Activated CD8-positive, alpha-beta memory T cell treated with anti-CD3 and anti-CD28 coated beads for 4 hours (primary cell): ENCODE results near the gene ANKRD33B.
"Not testable (repeated sequence)": the region's sequence is repeated elsewhere in the genome, so short reads cannot be mapped to it uniquely, and the experiment has no call there.

Source experiments
- DNase-seq, 2 donors: peaks; one replicate each; pipeline ENCODE4 v3.0.0-alpha.2; 2020; ENCODE audit warnings: low read depth in 2 of 2

Gene ANKRD33B

DNA sequence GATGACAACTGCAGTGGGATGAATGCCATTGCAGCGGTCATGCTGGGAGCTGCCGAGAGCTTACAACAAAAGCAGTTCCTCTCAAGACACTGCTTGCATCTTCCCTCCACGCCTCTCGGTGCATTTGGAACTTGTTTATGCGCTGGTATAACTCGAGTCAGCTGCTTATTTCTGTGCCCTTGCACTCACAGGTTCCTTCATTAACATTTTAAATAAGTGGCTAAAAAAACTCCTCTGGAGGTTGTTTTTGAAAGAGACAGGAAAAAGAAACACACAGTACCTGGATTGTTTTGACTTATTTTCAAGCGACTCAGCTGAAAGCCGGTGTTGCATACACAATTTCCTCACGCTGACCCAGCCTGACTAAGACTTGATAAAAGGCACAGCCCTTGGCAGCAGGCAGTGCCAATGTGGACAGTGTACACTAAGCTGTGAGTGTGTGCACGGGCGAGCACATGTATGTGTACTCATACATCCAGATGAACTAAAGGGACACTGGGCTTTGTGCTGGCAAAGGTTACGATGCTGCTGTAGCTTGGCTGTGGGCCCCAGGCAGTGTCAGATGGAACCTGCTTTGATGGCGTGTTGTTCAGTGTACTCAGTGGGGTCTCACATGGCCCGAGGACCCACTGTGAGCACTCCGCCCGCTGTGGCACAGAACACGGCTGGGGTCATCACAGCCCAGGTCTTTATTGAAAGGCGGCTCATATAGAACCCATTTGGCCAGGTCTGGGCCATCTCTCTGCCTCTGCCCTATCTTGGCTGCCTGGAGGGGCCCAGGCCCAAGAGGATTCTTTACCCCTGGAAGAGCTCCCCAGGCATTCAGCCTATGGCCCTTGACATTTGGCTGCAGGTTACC lies 92.3 kb downstream of the ANKRD33B start:
- DNase-seq, result no peak

DNA sequence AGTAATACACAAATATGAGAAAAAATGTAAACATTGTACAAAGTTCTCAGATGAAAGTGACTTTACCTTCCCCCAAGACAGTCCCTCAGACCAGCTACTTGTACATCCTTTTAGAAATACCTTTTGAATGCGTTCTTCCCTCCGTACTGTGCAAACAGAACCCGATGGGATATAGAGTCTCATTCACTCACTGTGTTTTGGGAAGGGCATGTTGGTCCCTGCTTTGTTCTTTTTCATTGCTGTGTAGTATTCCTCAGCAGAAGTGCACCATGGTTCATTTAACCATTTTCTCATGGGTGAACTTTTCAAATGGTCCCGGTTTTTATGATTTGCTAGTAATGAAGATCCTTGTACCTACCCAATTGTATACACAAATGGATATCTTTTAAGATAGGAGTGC lies 94.4 kb downstream of the ANKRD33B start:
- DNase-seq, result no peak

DNA sequence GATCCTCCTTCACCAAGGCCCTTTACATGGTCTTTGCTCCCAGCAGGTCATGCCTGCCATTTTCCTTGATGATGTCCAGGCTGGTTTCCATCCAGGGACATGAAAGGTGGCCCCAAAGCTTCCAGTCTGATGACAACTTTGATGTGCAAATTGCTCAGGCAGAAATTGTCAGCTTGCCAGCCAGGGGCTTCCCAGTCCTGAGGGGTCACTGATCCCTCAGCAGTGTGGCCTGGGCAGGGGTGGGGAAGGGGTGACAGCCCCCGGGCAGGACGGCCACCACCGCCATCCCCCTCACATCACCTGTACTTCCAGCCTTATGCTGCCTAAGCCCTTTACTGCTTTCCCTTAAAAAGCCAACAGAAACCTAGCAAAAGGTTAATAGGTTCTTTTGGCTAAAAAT lies 96.3 kb downstream of the ANKRD33B start:
- no peak for DNase-seq

DNA sequence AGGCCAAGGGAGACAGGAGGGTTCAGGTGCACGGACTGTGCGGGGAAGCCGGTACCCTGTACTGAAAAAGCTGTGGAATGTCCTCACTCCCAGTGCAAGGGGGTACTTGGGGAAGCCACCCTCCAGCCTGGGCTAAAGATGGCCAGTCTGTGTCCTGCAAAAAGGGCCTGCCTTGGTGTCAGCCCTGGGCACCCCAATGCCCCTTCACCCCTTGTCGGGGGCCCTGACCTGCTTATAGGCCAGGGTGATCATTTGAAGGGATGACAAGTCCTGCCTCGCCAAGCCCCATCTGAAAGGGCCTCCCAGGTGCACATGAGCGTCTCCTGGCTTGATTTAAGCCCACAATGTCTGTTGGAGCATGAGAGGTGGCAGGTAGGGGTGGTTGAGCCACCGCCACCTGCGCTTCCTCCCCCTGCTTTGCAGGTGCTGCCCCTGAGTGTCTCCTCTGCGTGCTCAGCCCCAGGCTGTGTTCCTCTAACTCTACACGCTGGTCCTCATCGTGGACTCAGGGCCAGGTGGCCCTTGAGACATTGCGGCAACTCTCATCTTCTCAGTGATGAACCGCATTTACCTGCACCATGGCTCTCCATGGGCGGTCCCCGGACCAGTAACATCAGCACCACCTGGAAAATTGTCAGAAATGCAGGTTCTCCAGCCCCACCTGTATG lies 97.0 kb downstream of the ANKRD33B start:
- no peak for DNase-seq

DNA sequence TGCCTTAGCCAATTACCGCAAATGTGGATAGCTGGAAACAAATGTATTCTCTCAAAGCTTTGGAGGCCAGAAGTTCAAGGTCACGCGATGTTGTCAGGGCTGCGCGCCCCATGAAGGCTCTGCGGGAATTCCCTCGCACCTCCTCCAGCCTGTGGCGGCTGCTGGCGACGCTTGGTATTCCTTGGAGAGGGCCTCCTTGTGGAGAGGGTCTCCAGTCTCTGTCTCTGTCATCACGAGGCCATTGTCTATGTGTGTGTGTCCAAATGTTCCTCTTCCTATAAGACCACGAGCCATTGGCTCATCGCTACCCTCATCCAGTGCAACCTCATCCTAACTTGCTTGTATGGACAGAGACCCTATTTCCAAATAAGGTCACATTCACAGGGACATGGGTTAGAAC lies 97.5 kb downstream of the ANKRD33B start:
- no peak for DNase-seq

DNA sequence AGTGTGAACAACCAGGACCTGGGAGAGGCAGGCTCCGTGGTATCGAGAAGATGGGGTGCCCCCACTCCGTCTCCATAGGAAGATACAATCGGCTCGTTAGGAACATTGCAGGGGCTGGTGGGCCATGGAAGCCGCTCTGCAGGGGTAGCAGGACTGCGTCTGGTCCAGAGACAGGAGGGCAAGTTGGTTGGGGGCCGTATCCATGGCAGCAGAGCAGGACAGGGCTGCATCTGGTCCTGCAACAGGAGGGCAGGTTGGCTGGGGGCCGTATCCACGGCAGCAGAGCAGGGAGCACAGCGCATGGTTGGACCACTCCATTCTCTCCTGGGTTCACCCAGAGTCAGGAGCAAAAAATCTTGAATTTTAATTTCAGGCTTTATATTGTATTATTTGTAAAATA lies 98.2 kb downstream of the ANKRD33B start:
- no peak for DNase-seq

DNA sequence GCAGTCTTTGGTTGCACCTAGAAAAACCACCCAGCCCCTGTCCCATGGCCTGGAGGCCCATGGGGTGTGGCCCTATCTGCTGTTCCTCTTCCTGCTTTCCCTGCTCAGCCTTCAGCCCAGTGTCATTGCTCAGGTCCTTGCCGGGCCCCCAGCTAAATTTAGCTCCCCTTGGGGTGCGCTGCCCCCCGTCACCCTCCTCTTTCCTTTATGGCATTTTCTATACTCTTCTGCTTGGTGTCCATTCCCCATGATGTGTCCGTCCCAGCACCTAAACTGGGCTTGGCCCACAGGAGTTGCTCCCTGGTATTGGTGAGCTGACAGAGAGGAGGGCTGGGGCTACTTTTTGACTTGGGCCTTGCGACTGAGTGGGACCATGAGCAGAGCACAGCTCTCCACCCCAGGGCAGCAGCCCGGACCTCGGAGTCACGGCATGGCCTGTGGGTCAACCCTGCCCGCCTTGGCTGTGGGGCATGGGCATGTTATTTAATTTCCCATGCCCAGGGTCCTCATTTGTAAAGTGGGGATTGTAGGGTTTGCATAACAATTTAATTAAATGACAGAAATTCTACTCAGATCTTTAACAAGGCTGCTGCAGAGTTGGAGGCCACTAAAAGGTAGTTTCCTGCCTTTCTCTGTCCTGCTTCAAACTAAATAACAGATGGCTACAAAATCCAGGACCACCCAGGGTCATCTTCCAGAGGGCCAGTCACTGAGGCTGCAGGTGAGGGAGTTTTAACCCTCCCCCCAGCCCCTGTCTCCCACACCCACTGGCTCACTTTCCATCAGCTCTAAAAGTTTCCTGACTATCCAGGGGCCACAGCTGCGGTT lies 99.0 kb downstream of the ANKRD33B start:
- no peak for DNase-seq

DNA sequence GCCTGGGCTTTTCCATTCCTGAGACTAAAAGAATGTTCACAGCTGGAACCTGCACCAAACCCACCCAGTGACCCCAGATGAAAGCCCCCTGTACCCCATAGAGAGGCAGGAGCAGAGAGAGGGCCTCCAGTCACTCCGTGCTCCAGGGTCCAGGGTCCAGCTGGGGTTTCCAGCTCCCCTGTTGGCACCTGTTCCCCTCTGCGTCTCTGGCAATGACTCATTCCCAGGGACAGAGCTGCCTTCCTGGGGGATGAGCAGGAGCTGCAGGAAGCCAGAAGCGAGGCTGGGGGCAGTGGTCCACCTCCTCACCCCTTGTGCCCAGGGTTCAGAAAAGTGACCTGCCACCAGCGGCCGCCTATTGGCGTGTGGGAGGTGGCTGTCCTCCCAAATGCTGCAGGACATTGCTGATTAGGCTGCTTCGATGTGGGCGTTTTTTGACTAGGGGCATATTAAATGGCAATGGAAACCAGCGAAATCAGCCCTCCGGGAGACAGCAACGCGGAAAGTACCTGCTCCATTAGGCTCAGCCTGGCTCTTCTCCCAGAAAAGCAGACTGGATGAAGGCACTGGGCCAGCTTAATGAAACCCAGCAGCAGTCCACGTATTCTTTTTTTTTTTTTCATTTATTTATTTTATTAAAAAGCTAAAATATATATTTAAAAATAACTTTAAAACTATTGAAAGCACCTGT lies 99.8 kb downstream of the ANKRD33B start:
- DNase-seq, result no peak

DNA sequence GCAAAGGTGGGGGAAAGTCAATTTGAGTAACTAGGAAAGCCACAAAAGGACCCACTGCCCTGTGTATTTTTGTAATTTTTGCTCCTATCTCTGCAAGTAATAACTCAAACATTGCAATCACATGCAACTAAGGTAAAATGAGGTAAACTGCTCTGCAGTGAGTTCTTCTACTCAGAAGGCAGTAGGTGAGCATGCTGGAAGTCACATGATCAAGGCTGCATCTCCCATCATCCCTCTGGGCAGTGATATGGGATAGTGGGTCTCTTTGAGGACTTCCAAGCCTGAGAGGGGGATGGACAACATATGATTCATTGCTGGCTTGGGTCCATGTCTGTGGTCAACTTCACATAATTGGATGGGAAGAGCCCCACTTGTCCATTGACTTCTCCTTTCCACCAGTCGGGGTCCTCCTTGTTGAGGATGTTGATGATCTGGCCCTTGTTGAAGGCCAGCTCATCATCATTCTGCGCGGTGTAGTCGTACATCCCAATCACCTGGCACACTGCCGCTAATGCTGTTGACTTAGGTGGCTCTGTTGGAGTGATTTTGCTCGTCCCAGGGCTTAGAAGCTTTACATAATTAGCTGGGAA lies 100.4 kb downstream of the ANKRD33B start:
- DNase-seq, result not testable (repeated sequence)

DNA sequence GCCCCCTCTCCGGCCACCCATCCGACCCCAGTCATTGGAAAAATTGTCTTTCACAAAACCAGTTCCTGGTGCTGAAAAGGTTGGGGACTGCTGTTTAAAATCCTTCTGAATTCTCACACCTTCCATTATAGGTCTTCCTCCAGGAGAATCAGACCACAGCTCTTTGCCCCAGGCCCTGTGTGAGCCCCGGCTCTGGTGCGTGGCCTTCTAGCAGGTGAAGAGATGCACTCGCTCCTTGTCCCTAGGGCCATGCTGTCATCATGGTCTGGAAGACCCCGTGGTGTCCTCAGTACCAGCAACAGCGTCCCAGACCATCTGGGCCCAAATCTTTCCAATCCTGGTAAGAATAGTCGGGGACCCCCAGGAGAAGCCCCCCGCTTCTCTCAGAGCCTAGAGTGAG lies 101.9 kb downstream of the ANKRD33B start:
- DNase-seq, result no peak

DNA sequence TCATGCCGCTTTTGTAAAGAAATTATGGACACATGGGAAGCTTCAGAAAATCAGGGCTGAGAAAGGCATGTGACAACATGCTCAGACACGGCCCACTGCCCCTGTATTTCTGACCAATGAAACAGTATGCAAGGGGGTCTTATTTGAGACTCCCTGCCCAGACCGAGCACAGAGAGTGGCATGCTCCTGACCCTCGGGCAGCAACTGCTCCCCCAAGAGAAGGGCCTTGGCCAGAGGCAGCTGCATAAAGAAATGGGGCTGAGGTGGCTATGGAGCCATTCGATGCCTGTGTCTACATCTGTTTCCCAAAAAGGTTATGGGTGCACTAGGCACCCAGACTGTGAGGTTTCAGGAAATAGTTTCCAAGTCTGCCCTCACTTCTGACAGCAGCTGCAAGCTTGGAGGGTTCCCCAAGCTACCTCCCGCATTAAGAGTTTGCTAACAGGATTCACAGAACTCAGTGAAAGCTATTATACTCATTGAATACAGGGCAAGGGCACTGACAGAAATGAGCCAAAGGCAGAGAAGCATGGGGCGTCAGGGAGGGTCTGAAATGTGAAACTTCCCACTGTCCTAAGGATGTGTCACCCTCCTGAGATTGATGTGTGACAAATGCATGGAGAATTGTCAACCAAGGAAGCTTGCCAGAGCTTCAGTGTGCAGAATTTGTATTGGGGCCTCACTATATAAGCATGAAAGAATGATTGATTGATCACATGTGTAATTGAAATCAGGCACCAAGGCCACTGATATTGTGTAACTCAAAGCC lies 102.8 kb downstream of the ANKRD33B start:
- DNase-seq, result no peak

DNA sequence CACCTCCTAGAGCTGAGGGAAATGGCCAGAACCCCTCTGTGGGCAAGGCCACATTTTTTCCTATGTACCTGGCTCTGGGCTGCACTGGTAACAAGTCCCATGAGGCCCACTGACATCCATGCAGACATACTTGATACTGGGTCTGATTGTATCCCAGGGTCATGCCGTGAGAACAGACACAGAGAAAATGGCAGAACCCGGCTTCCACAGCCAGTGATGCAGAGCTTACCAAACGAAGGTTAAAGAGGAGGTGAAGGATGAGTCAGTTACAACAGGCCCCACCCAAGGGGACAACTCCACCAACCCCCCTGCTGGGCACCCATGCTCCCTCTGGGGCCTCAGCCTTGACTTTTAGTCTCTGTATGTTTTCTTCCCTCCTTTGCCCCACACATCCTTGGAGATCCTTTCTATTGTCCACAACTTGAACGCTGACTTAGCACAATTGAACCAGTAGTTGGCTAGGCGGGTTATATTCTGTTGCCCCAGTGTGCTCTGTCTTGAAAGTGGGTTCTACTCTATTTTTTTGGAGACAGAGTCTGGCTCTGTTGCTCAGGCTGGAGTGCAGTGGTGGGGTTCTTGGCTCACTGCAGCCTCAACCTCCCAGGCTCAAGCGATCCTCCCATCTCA lies 103.7 kb downstream of the ANKRD33B start:
- no peak for DNase-seq

DNA sequence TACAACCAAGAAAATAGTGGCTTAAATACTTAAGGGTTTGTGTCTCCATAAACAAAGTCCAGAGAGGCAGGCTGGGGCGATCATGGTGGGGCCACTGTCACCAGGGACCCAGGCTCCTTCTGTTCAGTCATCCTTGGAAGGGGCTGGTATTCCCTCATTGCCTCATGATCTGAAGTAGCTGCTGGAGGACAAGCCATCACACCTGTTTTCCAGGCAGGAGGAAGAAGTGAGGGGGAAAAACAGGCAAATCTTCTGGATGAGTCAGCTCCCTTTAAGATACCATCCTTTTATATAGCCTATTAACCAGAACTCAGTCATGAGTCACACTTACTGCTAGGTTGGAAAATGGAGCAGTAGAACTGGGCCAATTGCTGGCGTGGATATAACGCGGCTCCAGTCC lies 104.8 kb downstream of the ANKRD33B start:
- DNase-seq, result no peak

DNA sequence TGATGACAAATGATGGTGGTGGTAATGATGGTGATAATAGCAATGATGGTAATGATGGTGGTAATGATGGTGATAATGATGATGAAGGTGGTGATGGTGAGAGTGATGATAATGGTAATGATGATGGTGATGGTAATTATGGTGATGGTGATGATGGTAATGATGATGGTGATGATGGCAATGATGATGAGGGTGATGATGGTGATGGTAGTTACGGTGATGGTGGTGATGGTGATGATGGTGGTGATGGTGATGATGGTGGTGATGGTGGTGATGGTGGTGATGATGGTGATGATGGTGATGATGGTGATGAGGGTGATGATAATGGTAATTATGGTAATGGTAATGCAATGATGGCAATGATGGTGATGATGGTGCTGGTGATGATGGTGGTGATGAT lies 106.1 kb downstream of the ANKRD33B start:
- DNase-seq, result no peak

DNA sequence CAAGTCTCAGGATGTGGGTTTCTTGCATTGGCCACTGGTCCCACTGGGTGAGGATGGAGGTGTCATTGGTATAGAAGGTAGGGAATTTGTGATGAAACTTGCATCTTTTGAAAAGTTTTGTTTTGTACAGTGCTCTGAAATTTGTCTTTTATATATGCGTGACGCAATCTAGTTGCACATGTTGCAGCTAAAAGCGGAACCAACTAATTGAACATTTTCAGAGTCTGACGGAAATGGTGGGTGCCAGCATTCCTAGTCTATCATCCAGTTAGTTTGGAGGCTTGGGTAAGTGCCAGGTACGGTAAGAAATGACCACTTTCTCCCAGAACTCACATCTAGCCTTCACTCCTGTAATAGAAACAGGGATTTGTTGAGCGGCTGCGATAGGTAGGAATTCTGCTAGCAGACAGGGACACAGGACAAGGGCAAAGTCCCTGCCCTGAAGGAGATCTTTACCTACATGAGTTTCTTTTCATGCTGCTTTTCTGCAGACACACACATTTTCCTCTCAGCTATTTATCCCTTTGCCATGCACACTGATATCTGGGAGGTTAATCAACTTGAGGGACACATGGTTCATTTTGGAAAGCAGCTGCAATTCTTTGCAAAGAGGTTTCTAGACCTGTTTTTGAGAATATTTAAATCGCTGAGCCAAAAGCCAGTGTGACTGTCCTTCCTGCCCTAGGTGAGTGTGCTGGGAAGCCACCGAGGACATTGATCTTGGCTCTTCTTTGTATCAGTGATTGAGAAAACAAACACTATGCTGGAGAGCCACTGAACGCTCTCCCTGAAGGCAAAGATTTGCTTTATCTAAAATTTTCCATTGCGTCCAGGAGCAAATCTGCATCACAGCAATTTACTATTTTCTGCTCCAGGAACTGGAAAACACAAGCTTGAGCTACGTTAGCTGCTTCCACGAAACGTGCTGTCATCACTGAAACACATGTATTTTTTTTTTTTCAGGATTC lies 107.5 kb downstream of the ANKRD33B start:
- no peak for DNase-seq

DNA sequence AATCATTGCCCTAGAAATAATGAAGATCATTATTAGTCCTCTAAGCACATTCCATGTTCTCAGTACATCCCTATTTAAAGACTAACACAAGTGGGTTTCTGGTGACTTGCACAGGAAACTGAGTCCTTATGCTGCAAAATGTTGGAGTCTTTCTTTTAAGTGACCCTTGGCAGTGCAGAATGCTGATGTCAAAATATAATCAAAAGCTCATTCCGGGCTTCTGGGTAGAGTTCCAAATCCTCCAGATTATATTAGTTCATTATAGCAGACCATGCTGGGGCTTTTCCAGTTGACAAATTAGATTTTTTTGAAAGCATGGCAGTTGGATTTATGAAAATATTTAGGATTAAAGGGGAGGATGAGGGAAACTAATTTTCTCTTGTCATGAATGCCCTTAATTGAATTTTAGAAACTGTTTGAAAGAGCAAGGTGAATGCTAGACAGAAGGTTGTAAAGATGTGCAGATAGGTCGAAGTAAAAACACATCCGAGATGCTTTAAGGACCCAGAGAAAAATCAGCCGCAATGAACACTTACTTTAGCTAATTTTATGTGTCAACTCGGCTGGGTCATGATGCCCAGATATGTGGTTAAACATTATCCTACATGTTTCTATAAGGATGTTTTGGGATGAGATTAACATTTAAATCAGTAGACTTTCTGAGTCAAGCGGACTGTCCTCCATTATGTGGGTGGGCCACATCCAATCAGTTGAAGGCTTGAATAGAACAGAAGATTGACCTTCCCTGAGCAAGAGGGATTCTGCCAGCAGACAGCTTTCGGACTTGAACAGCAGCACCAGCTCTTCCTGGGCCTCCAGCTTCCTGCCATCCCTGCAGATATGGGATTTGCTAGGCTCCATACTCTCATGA lies 108.5 kb downstream of the ANKRD33B start:
- DNase-seq, result no peak

DNA sequence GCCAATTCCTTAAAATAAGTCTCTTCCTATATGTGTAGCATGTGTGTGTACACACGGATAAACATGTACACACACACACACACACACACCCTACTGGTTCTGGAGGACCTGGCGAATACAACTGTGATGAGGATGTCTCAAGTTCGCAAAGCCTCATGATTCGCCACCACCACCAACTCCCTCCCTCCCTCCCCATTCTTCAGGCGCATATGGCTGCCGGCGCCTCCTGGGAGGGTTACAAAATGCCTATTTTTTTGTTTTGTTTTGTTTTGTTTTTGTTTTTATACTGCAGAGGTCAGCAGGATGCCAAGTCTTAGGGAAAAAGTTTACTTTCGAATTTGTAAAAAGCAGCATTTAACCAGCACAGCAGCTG lies 109.1 kb downstream of the ANKRD33B start:
- DNase-seq, result no peak

DNA sequence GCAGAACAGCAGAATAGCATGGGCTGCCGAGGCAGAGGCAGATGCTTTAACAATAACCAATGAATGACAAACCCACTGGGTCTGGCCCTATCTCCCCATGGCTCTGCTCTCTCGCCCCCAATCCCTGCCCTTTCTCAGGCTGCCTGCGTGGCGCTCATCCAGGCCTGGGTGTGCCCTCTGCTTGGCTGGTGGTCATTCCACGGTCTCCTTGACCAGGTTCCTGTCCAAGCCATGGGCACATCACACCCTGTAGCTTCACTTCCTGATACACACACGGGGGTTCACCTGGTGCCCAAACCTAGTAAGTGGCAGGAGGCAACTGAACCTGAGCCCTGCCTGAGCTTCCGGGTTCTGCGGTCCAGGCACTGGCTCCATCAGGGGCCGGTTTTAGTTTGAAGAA lies 109.5 kb downstream of the ANKRD33B start:
- no peak for DNase-seq
